Measurements from ENCODE around the gene CDKAL1.

Gene CDKAL1

DNA sequence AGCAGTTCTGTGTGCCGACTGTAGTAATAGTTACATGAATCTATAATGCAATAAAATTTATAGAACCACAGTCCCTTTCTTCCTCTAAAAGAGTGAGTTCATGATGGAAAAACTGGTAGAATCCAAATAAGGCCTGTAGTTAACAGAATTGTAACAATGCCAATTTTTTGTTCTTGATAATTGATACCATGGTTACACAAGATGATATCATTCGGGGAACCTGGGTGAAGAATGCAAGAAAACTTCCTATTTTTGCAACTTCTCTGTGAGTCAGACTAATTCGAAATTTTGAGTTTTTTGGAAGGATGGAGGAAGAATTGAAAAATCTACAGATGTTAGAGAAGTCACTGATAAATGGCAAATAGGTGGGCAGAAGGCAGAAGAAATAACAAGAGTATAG, 381.8 kb downstream of the CDKAL1 start:
- no peak overlapping the region for H3K27ac ChIP-seq (replicated peaks)
- H3K27me3 ChIP-seq (ENCODE audit: insufficient read depth, poor library complexity, severe bottlenecking) = no peaks in the 10 kb centered on the region
- TF ChIP-seq GABPA (IDR thresholded peaks at IDR 0.05; ENCODE audit: low read depth) (no peak), CTCF (IDR thresholded peaks at IDR 0.05; ENCODE audit: insufficient read depth, low read length) (no peak), REST (IDR thresholded peaks at IDR 0.05; ENCODE audit: insufficient replicate concordance, low read depth) (no peak), SPI1 (IDR thresholded peaks at IDR 0.05; ENCODE audit: borderline replicate concordance, low read depth) (no peak), POLR2AphosphoS5 (IDR thresholded peaks at IDR 0.05; ENCODE audit: low read depth) (no peak)
- H3K4me3 ChIP-seq (replicated peaks; ENCODE audit: insufficient read depth, low read length) = no peak overlapping the region
- DNase-seq (ENCODE audit: low read depth in 1 of 2, low spot score in 1 of 2) = no peak

DNA sequence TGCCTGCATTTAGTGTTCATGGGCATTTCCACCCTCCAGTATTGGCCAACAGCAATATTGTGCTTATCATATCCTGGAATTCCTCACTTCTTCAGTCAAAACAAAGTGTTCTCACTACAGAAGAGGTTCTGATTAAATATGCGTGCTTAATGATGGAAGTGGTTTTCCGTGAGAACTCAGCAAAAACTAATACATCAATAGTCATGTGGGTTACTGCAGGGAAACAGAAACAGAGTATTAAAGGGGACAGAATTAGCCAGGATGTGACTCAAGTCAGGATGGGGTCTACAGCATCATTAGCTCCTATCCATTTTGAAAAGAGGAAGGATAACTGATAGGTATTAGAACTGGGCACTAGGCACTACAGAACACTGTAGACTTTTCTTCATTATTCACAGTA, 384.6 kb downstream of the CDKAL1 start:
- no peak overlapping the region for H3K4me3 ChIP-seq (replicated peaks; ENCODE audit: insufficient read depth, low read length)
- DNase-seq (ENCODE audit: low read depth in 1 of 2, low spot score in 1 of 2) = no peak
- TF ChIP-seq GABPA (IDR thresholded peaks at IDR 0.05; ENCODE audit: low read depth) = no peak
- TF ChIP-seq REST (IDR thresholded peaks at IDR 0.05; ENCODE audit: insufficient replicate concordance, low read depth) = no peak
- TF ChIP-seq POLR2AphosphoS5 (IDR thresholded peaks at IDR 0.05; ENCODE audit: low read depth) = no peak
- TF ChIP-seq CTCF (IDR thresholded peaks at IDR 0.05; ENCODE audit: insufficient read depth, low read length) = no peak
- TF ChIP-seq SPI1 (IDR thresholded peaks at IDR 0.05; ENCODE audit: borderline replicate concordance, low read depth) = no peak

DNA sequence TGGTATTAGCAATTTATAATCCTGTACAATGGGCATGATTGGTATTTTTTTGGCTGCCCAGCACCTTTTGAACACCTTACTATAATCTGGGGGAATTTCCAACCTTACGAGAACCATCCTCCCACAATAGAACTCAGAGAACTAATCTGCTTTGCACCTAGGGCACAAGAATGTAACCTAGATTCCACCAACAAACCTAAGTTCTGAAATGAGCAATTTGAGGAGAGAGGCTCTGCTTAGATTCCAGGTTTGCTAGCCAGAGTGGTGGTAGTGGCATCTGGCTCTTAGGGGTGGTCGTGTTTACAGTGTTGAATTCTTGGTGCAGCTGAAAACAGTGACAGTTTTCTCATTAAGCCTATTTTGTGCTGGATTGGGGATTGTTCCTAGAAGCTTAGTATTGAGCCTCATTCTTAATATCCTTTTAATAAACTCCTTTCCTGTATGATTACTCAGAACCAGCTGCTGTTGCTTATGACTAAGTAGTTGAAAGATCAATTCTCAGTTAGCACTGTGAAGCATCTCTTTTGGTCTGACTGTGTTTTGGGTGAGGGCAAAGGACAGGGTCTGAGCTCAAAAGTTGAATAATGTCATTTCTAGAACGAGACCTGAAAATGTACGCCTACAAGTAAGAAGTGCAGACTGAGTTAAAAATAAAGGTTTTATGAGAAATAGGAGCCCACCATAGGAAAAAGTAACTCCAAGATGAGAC, 385.6 kb downstream of the CDKAL1 start:
- DNase-seq (ENCODE audit: low read depth in 1 of 2, low spot score in 1 of 2) = no peak
- Histone ChIP-seq H3K27ac (replicated peaks) (no peak overlapping the region), H3K4me3 (replicated peaks; ENCODE audit: insufficient read depth, low read length) (no peak overlapping the region), H3K27me3 (ENCODE audit: insufficient read depth, poor library complexity, severe bottlenecking) (no peaks in the 10 kb centered on the region)
- no peak for TF ChIP-seq CTCF (IDR thresholded peaks at IDR 0.05; ENCODE audit: insufficient read depth, low read length)
- no peak for TF ChIP-seq REST (IDR thresholded peaks at IDR 0.05; ENCODE audit: insufficient replicate concordance, low read depth)
- TF ChIP-seq SPI1 (IDR thresholded peaks at IDR 0.05; ENCODE audit: borderline replicate concordance, low read depth) = no peak
- TF ChIP-seq POLR2AphosphoS5 (IDR thresholded peaks at IDR 0.05; ENCODE audit: low read depth) = no peak
- no peak for TF ChIP-seq GABPA (IDR thresholded peaks at IDR 0.05; ENCODE audit: low read depth)

More for the DNA sequence above, 384.6 kb downstream of the CDKAL1 start:
- Histone ChIP-seq H3K27ac (replicated peaks) (no peak overlapping the region), H3K27me3 (ENCODE audit: insufficient read depth, poor library complexity, severe bottlenecking) (no peaks in the 10 kb centered on the region)
